VCaP (cell line): Measurements from ENCODE around the gene SUGP2.
A peak's percentile ranks its signal among the peaks of the same experiment; 100 is the strongest.

ENCODE experiments used
- H3K27ac ChIP-seq: fragments of 450-650 bp; 2 replicates; pipeline ENCODE4 v1.5.1; 2017
- CTCF ChIP-seq: fragments of 450-650 bp; conservative IDR thresholded peaks from 2 replicates; pipeline ENCODE4 v1.5.1; 2017; ENCODE audit warnings: mild to moderate bottlenecking, moderate library complexity

Gene SUGP2

GRCh38 chr19:19063183-19064097 lies 30.1 kb upstream of the SUGP2 start, which contains the start of gene SLC25A42:
SLC25A42 (plus strand) TSS chr19:19063994; CDS start chr19:19096125, 32,131 bp downstream.
- peak within 1 kb of the TSS; percentile 80 for H3K27ac ChIP-seq

GRCh38 chr19:19062454-19063182 lies 29.3 kb upstream of the SUGP2 start:
- no peak for TF ChIP-seq CTCF
- H3K27ac ChIP-seq: peak overlapping the region; percentile 80

More at GRCh38 chr19:19063183-19064097, 30.1 kb upstream of the SUGP2 start, which contains the start of gene SLC25A42:
- TF ChIP-seq CTCF: no peak

GRCh38 chr19:19061506-19061905 lies 28.2 kb upstream of the SUGP2 start:
- no peak for TF ChIP-seq CTCF
- no peak overlapping the region for H3K27ac ChIP-seq

- TF ChIP-seq CTCF: no peak
- no peak overlapping the region for H3K27ac ChIP-seq
Observed at GRCh38 chr19:19059837-19060611, 26.7 kb upstream of the SUGP2 start.

GRCh38 chr19:19059018-19059836 lies 25.9 kb upstream of the SUGP2 start:
- TF ChIP-seq CTCF: no peak
- no peak overlapping the region for H3K27ac ChIP-seq

GRCh38 chr19:19057720-19058119 lies 24.4 kb upstream of the SUGP2 start:
- H3K27ac ChIP-seq: no peak overlapping the region
- TF ChIP-seq CTCF: no peak
